AG09319 (cell line): Measurements from ENCODE around the gene DBX1.

Experiments
- DNase-seq: peaks from one replicate; pipeline ENCODE4 v3.0.0-alpha.2; 2010; ENCODE audit warnings: low read depth; ENCODE audit errors: extremely low read depth
- TF ChIP-seq, protein P1 (sequence below): IDR thresholded peaks from 2 replicates; pipeline ENCODE4 v1.5.1; 2011; ENCODE audit warnings: low read depth, mild to moderate bottlenecking, inconsistent platforms, low read length, moderate library complexity

The DBX1 gene

GRCh38 chr11:20172721-20173447, 12.6 kb upstream of the DBX1 start:
- TF ChIP-seq, protein P1, sequence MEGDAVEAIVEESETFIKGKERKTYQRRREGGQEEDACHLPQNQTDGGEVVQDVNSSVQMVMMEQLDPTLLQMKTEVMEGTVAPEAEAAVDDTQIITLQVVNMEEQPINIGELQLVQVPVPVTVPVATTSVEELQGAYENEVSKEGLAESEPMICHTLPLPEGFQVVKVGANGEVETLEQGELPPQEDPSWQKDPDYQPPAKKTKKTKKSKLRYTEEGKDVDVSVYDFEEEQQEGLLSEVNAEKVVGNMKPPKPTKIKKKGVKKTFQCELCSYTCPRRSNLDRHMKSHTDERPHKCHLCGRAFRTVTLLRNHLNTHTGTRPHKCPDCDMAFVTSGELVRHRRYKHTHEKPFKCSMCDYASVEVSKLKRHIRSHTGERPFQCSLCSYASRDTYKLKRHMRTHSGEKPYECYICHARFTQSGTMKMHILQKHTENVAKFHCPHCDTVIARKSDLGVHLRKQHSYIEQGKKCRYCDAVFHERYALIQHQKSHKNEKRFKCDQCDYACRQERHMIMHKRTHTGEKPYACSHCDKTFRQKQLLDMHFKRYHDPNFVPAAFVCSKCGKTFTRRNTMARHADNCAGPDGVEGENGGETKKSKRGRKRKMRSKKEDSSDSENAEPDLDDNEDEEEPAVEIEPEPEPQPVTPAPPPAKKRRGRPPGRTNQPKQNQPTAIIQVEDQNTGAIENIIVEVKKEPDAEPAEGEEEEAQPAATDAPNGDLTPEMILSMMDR: no peak
- no peak for DNase-seq

GRCh38 chr11:20163783-20164481, 3.7 kb upstream of the DBX1 start:
- TF ChIP-seq, protein P1: no peak
- DNase-seq: no peak

- no peak for DNase-seq
- TF ChIP-seq, protein P1: no peak
Measured at GRCh38 chr11:20162824-20163782, 2.8 kb upstream of the DBX1 start.

- TF ChIP-seq, protein P1: no peak
- DNase-seq: no peak
Measured at GRCh38 chr11:20161923-20162744, 1.9 kb upstream of the DBX1 start.

DNA sequence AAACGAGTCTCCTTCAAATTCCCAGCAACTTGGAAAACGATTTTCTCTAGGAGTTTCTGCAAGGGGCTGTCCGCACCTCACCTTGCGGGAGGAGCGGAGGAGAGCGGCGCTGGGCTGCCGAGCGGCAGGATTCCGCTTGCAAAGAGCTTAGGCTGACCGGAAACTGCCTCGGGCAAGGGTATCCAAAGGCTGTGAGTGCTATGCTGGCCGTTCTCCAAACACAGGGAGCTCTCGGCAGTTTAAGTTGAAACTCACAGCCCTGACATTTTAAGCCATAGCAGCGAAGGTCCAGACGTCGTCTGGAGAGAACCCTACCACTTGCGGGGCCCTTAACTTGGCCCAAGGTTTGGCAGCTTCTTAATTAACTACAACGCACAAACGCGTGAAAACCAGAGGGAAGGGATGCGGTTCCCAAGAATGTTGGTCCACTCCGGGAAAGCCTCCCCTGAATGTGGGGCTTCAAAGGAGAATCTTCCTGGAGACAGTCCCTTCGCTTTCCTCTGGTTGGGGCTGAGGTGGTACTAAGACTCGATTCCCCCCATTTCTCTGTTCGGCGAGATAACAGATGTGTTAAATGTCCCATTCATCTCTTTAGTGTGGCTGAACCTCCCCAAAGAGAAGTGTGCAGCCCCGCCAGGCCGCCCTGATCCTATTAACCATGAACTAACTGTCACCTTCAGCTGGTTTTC, 1.1 kb upstream of the DBX1 start:
- TF ChIP-seq, protein P1: no peak
- DNase-seq: no peak
